ENCODE data around the gene TEFM. TPM values are rescaled to one million over a fixed set of nuclear protein-coding genes. Genes with fewer than 3 reads are reported as not detected.
"Not testable (repeated sequence)": the region's sequence is repeated elsewhere in the genome, so short reads cannot be mapped to it uniquely, and the experiment has no call there.

The TEFM gene
- total RNA-seq, 1 donor from 2014 or later = 9.8 TPM

GRCh38 chr17:30950189-30950588, 44.2 kb upstream of the TEFM start:
- Mint-ChIP-seq H3K4me3 (ENCODE audit: unreplicated experiment) (no peak overlapping the region), H3K9me3 (ENCODE audit: unreplicated experiment) (no peaks in the 10 kb centered on the region), H3K27me3 (ENCODE audit: unreplicated experiment) (no peaks in the 10 kb centered on the region), H3K36me3 (ENCODE audit: unreplicated experiment) (no peaks in the 10 kb centered on the region), H3K4me1 (ENCODE audit: unreplicated experiment) (peaks cover 4% of the 10 kb centered on the region), H3K27ac (ENCODE audit: unreplicated experiment) (no peak overlapping the region)
- no peak for TF ChIP-seq CTCF (IDR thresholded peaks at IDR 0.05)
- DNase-seq (ENCODE audit: extremely low spot score, unreplicated experiment) = no peak

- H3K4me3 Mint-ChIP-seq (ENCODE audit: unreplicated experiment) = no peak overlapping the region
- H3K36me3 Mint-ChIP-seq (ENCODE audit: unreplicated experiment) = no peaks in the 10 kb centered on the region
- no peaks in the 10 kb centered on the region for H3K4me1 Mint-ChIP-seq (ENCODE audit: unreplicated experiment)
- no peaks in the 10 kb centered on the region for H3K9me3 Mint-ChIP-seq (ENCODE audit: unreplicated experiment)
- no peak overlapping the region for H3K27ac Mint-ChIP-seq (ENCODE audit: unreplicated experiment)
- no peak for DNase-seq (ENCODE audit: extremely low spot score, unreplicated experiment)
- no peak for TF ChIP-seq CTCF (IDR thresholded peaks at IDR 0.05)
- H3K27me3 Mint-ChIP-seq (ENCODE audit: unreplicated experiment) = no peaks in the 10 kb centered on the region
These were observed 41.8 kb upstream of the TEFM start for GRCh38 chr17:30947796-30948195.

- Mint-ChIP-seq H3K36me3 (ENCODE audit: unreplicated experiment) (no peaks in the 10 kb centered on the region), H3K27me3 (ENCODE audit: unreplicated experiment) (no peaks in the 10 kb centered on the region), H3K9me3 (ENCODE audit: unreplicated experiment) (no peaks in the 10 kb centered on the region), H3K27ac (ENCODE audit: unreplicated experiment) (no peak overlapping the region), H3K4me3 (ENCODE audit: unreplicated experiment) (no peak overlapping the region), H3K4me1 (ENCODE audit: unreplicated experiment) (no peaks in the 10 kb centered on the region)
- DNase-seq (ENCODE audit: extremely low spot score, unreplicated experiment) = no peak
- no peak for TF ChIP-seq CTCF (IDR thresholded peaks at IDR 0.05)
These were observed 36.5 kb upstream of the TEFM start for GRCh38 chr17:30942308-30943079.

- Mint-ChIP-seq H3K9me3 (ENCODE audit: unreplicated experiment) (no peaks in the 10 kb centered on the region), H3K27ac (ENCODE audit: unreplicated experiment) (no peak overlapping the region), H3K27me3 (ENCODE audit: unreplicated experiment) (no peaks in the 10 kb centered on the region), H3K4me3 (ENCODE audit: unreplicated experiment) (no peak overlapping the region), H3K36me3 (ENCODE audit: unreplicated experiment) (no peaks in the 10 kb centered on the region), H3K4me1 (ENCODE audit: unreplicated experiment) (no peaks in the 10 kb centered on the region)
- no peak for DNase-seq (ENCODE audit: extremely low spot score, unreplicated experiment)
- no peak for TF ChIP-seq CTCF (IDR thresholded peaks at IDR 0.05)
These were observed 33.1 kb upstream of the TEFM start for GRCh38 chr17:30939051-30939689.

- no peak for TF ChIP-seq CTCF (IDR thresholded peaks at IDR 0.05)
- Mint-ChIP-seq H3K27ac (ENCODE audit: unreplicated experiment) (no peak overlapping the region), H3K27me3 (ENCODE audit: unreplicated experiment) (peaks cover 5% of the 10 kb centered on the region), H3K9me3 (ENCODE audit: unreplicated experiment) (no peaks in the 10 kb centered on the region), H3K4me1 (ENCODE audit: unreplicated experiment) (no peaks in the 10 kb centered on the region), H3K36me3 (ENCODE audit: unreplicated experiment) (no peaks in the 10 kb centered on the region), H3K4me3 (ENCODE audit: unreplicated experiment) (no peak overlapping the region)
- DNase-seq (ENCODE audit: extremely low spot score, unreplicated experiment) = no peak
These were observed 27.9 kb upstream of the TEFM start for GRCh38 chr17:30933966-30934365.

GRCh38 chr17:30931582-30931981, 25.5 kb upstream of the TEFM start:
- not testable (repeated sequence) for H3K27ac Mint-ChIP-seq (ENCODE audit: unreplicated experiment); H3K4me3 Mint-ChIP-seq (ENCODE audit: unreplicated experiment); H3K9me3 Mint-ChIP-seq (ENCODE audit: unreplicated experiment); H3K36me3 Mint-ChIP-seq (ENCODE audit: unreplicated experiment); DNase-seq (ENCODE audit: extremely low spot score, unreplicated experiment); H3K27me3 Mint-ChIP-seq (ENCODE audit: unreplicated experiment); H3K4me1 Mint-ChIP-seq (ENCODE audit: unreplicated experiment)
